K562 (cell line): ENCODE results near the gene SOX30.
A peak's percentile ranks its signal among the peaks of the same experiment; 100 is the strongest.

ENCODE experiments used
- ATF2 ChIP-seq: sonication (generic); formaldehyde crosslinking; IDR thresholded peaks from 2 replicates; pipeline ENCODE4 v1.8.1; 2022; ENCODE audit warnings: missing genetic modification reagents
- ID3 ChIP-seq, 2 experiments: fragments of 250-450 bp in 1 of 2; fragments of 450-650 bp in 1 of 2; sonication (Bioruptor Pico) in 1 of 2; IDR thresholded peaks; 2 replicates each; pipeline versions ENCODE4 v1.6.1 to v1.8.0; 2016 to 2021; ENCODE audit warnings: mild to moderate bottlenecking in 2 of 2, moderate library complexity in 2 of 2, missing compliant biosample characterization in 1 of 2, missing genetic modification characterization in 1 of 2
- JUN ChIP-seq, 2 experiments: sonication (generic) in 1 of 2; formaldehyde crosslinking in 1 of 2; IDR thresholded peaks; 2 replicates each; pipeline versions ENCODE4 v1.6.1 to v1.8.0; 2012 to 2022; ENCODE audit warnings: borderline replicate concordance in 2 of 2, mild to moderate bottlenecking in 2 of 2, improper control_type of control experiment in 1 of 2, low read depth in 1 of 2, low read length in 1 of 2, missing genetic modification reagents in 1 of 2
- KLF13 ChIP-seq: fragments of 450-650 bp; IDR thresholded peaks from 2 replicates; pipeline ENCODE4 v1.6.1; 2016; ENCODE audit warnings: missing genetic modification characterization, low read depth, mild to moderate bottlenecking, missing compliant biosample characterization, moderate library complexity, borderline replicate concordance
- NRF1 ChIP-seq, 2 experiments: fragments of 450-650 bp; IDR thresholded peaks in 1 of 2; conservative IDR thresholded peaks in 1 of 2; 2 replicates each; pipeline ENCODE4 v1.6.1; 2014; ENCODE audit warnings: mild to moderate bottlenecking in 2 of 2
- SMC3 ChIP-seq: conservative IDR thresholded peaks from 2 replicates; pipeline ENCODE4 v1.6.1; 2011; ENCODE audit warnings: low read depth, low read length, improper control_type of control experiment; ENCODE audit not compliant: insufficient read depth

DNA sequence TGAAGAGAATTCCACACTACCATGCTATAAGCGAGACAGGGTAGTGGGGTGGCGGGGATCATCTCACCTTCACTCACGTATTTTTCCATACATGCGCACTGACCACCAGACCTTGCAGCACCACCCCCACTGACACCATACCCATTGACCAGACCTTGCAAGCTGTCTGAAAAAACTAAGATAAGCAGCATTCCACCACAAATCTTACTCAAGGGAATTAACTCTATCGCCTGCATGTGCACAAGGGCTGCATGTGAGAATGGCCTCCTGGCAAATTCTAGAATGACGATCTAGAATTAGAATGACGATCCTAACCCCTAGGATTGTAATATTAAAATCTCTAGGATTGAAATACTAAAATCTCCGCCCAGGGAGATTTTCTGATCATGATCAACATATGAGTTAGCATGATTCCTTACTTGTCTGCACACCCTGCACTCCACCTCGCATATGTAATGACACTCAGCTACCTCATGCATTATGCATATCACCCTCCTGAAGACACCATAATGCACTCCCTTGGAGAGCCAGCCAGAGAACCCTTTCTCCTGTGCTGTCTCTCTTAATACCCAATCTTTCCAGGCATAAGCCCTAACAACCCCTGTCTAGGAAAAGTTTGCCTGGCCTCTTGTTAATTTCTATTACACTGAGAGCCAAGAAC lies 11.7 kb downstream of the SOX30 start:
- peak in 1 of 2 experiments; percentile 28; a peak in 1 of 4 replicates for TF ChIP-seq NRF1 (conservative IDR thresholded peaks at IDR 0.05 in 1 of 2, IDR thresholded peaks at IDR 0.05 in 1 of 2)
- TF ChIP-seq KLF13: no peak
- TF ChIP-seq SMC3: no peak
- no peak for TF ChIP-seq ID3 (CRISPR knock-in tag; IDR thresholded peaks at IDR 0.05)
- no peak for TF ChIP-seq ID3 (tag; IDR thresholded peaks at IDR 0.05)
- no peak for TF ChIP-seq JUN (IDR thresholded peaks at IDR 0.05; ENCODE audit: borderline replicate concordance, low read depth, low read length)
- no peak for TF ChIP-seq JUN (CRISPR knock-in tag; IDR thresholded peaks at IDR 0.05; ENCODE audit: borderline replicate concordance)
- TF ChIP-seq ATF2 (CRISPR knock-in tag): no peak
